ENCODE data around the gene ZKSCAN4. TPM values are rescaled to one million over a fixed set of nuclear protein-coding genes. Genes with fewer than 3 reads are reported as not detected.

The ZKSCAN4 gene
- total and polyA plus RNA-seq, 2 of the 8 experiments (the other 6 are each of a cell fraction or from before 2014, with no cell fraction given) = 2.2 to 6.6 TPM

GRCh38 chr6:28232785-28233184, 19.3 kb downstream of the ZKSCAN4 start:
- CTCF ChIA-PET (ENCODE audit: partially characterized antibody) = no interaction called here
- H3K9ac ChIP-seq (replicated peaks in 1 of 4; ENCODE audit: extremely low read depth in 1 of 4, low read depth in 3 of 4, low read length in 3 of 4) = no peak overlapping the region
- H3K14ac ChIP-seq (ENCODE audit: insufficient read length) = no peak overlapping the region
- WGBS, 2 experiments (ENCODE audit: extremely low coverage in 1 of 2, insufficient coverage in 1 of 2, insufficient read length in 1 of 2, insufficient replicate concordance in 2 of 2, low coverage in 1 of 2, low lambda C conversion rate in 2 of 2, missing lambda C conversion rate in 1 of 2) = 87% methylated on average over 11 of the region's 11 CpGs; no CpG with 5 or more reads in 1 of the 2 experiments
- no peaks in the 10 kb centered on the region; the same call in 1 of the 2 replicates for H3K23me2 ChIP-seq (ENCODE audit: low read depth, low read length)
- 0 out of 4 replicates have a peak, but pooled peaks cover 0 to 3% of the 10 kb centered on the region in 2 experiments for H3K9me3 ChIP-seq (ENCODE audit: insufficient read depth in 2 of 2, low read depth in 1 of 2, low read length in 1 of 2)
- H3K4me2 ChIP-seq (ENCODE audit: insufficient read depth in 1 of 2, low read depth in 2 of 2, low read length in 2 of 2) = no peak overlapping the region
- no peaks in the 10 kb centered on the region for H3K27me3 ChIP-seq (replicated peaks in 1 of 4; ENCODE audit: control insufficient read depth in 3 of 4, extremely low read depth in 1 of 4, insufficient read depth in 3 of 4, low read length in 3 of 4)
- H3K56ac ChIP-seq (replicated peaks; ENCODE audit: insufficient read length, low read depth, low read length) = no peak overlapping the region
- H3K18ac ChIP-seq (ENCODE audit: extremely low read depth, low read length) = no peak overlapping the region
- no peak overlapping the region for H2BK5ac ChIP-seq (ENCODE audit: low read depth, low read length)
- no peak for DNase-seq (ENCODE audit: low read depth in 1 of 2, low spot score in 2 of 2)
- H3K4me3 ChIP-seq (ENCODE audit: extremely low read depth in 1 of 4, insufficient read depth in 2 of 4, low read depth in 3 of 4, low read length in 4 of 4) = no peak overlapping the region
- no peak overlapping the region for H3K4ac ChIP-seq (replicated peaks; ENCODE audit: insufficient read length, low read depth, low read length)
- FAIRE-seq = no peak
- no peak overlapping the region for H2AK5ac ChIP-seq (ENCODE audit: low read depth, low read length)
- H4K91ac ChIP-seq (replicated peaks; ENCODE audit: insufficient read length, low read length) = no peak overlapping the region
- peaks cover 0 to 3% of the 10 kb centered on the region in 2 experiments for H4K20me1 ChIP-seq (replicated peaks in 1 of 2; ENCODE audit: control insufficient read depth in 1 of 2, insufficient read depth in 2 of 2, low read length in 2 of 2)
- H2BK12ac ChIP-seq (ENCODE audit: low read depth, low read length) = no peak overlapping the region
- H2BK20ac ChIP-seq (ENCODE audit: low read length) = no peak overlapping the region
- H3K23ac ChIP-seq (ENCODE audit: insufficient read length) = no peak overlapping the region
- peaks cover 18 to 59% (median 39%) of the 10 kb centered on the region in 4 experiments for H3K36me3 ChIP-seq (ENCODE audit: control insufficient read depth in 2 of 4, insufficient read depth in 4 of 4, low read length in 3 of 4)
- no peak overlapping the region for H3K27ac ChIP-seq (ENCODE audit: low read depth, low read length)
- H3K79me2 ChIP-seq (ENCODE audit: control insufficient read depth in 1 of 2, insufficient read depth in 2 of 2, low read length in 2 of 2) = no peaks in the 10 kb centered on the region
- H2BK120ac ChIP-seq (replicated peaks; ENCODE audit: low read depth, low read length) = no peak overlapping the region
- no peak overlapping the region for H2BK15ac ChIP-seq (ENCODE audit: low read length)
- H3K79me1 ChIP-seq (ENCODE audit: low read depth, low read length) = no peaks in the 10 kb centered on the region
- no peak overlapping the region for H4K8ac ChIP-seq (ENCODE audit: extremely low read depth, insufficient read depth, low read length)
- H3K4me1 ChIP-seq (replicated peaks in 1 of 4; ENCODE audit: control insufficient read depth in 3 of 4, insufficient read depth in 4 of 4, low read length in 3 of 4) = no peaks in the 10 kb centered on the region; a peak in 1 of 7 replicates
- POLR2A ChIA-PET (ENCODE audit: partially characterized antibody) = interaction anchor here (0.6 to 0.7 kb wide), 2 partner anchors 123 to 142 kb away, joined by 3 read pairs; no protein-coding TSS in a partner anchor
- H4K5ac ChIP-seq (ENCODE audit: insufficient read length, low read depth, low read length) = no peak overlapping the region
- no peak overlapping the region for H2AFZ ChIP-seq (ENCODE audit: low read length)
- TF ChIP-seq RBBP5 (IDR thresholded peaks at IDR 0.05; ENCODE audit: borderline replicate concordance, low read depth, low read length) = no peak
- no peak for TF ChIP-seq KDM4A (IDR thresholded peaks at IDR 0.05; ENCODE audit: low read depth, low read length, severe bottlenecking)
- no peak for TF ChIP-seq GTF2F1 (IDR thresholded peaks at IDR 0.05; ENCODE audit: borderline replicate concordance, low read depth, low read length)
- TF ChIP-seq SP1 (IDR thresholded peaks at IDR 0.05; ENCODE audit: low read depth, low read length) = no peak
- TF ChIP-seq ATF2 (IDR thresholded peaks at IDR 0.05; ENCODE audit: low read length) = no peak
- no peak for TF ChIP-seq CBX8 (IDR thresholded peaks at IDR 0.05; ENCODE audit: borderline replicate concordance, low read depth, low read length)
- TF ChIP-seq ZNF274 (IDR thresholded peaks at IDR 0.05; ENCODE audit: borderline replicate concordance, extremely low read depth, low read length) = no peak
- no peak for TF ChIP-seq CHD2 (IDR thresholded peaks at IDR 0.05; ENCODE audit: low read length)
- no peak for TF ChIP-seq RNF2 (IDR thresholded peaks at IDR 0.05; ENCODE audit: borderline replicate concordance, low read depth, low read length, missing control alignments, poor library complexity, severe bottlenecking)
- TF ChIP-seq CEBPB (IDR thresholded peaks at IDR 0.05; ENCODE audit: low read depth, low read length) = no peak
- TF ChIP-seq, protein P1, sequence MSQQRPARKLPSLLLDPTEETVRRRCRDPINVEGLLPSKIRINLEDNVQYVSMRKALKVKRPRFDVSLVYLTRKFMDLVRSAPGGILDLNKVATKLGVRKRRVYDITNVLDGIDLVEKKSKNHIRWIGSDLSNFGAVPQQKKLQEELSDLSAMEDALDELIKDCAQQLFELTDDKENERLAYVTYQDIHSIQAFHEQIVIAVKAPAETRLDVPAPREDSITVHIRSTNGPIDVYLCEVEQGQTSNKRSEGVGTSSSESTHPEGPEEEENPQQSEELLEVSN (IDR thresholded peaks at IDR 0.05) = no peak
- TF ChIP-seq MAFK (IDR thresholded peaks at IDR 0.05; ENCODE audit: low read depth, low read length) = no peak
